GM18909 (cell line): ENCODE measurements around the gene GLG1.
"Not testable (repeated sequence)": the region's sequence is repeated elsewhere in the genome, so short reads cannot be mapped to it uniquely, and the experiment has no call there.

Experiments used
- ATAC-seq: cut with Tn5 transposase; IDR thresholded peaks from one replicate; pipeline ENCODE4 v1.9.1; 2021; ENCODE audit warnings: mild to moderate bottlenecking; ENCODE audit not compliant: unreplicated experiment, poor library complexity

Gene GLG1

DNA sequence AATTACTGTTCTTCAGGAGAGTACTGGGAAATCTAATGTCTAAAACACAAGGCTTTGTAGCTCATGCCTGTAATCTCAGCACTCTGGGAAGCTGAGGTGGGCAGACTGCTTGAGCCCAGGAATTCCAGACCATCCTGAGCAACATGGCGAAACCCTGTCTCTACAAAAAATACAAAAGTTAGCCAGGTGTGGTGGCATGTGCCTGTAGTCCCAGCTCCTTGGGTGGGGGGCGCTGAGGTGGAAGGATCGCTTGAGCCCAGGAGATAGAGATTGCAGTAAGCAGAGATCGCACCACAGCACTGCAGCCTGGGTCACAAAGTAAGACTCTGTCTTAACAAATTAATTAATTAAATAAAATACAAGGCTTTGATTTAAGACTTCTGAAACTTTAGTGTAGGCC, 60.8 kb downstream of the GLG1 start:
- not testable (repeated sequence) for ATAC-seq

DNA sequence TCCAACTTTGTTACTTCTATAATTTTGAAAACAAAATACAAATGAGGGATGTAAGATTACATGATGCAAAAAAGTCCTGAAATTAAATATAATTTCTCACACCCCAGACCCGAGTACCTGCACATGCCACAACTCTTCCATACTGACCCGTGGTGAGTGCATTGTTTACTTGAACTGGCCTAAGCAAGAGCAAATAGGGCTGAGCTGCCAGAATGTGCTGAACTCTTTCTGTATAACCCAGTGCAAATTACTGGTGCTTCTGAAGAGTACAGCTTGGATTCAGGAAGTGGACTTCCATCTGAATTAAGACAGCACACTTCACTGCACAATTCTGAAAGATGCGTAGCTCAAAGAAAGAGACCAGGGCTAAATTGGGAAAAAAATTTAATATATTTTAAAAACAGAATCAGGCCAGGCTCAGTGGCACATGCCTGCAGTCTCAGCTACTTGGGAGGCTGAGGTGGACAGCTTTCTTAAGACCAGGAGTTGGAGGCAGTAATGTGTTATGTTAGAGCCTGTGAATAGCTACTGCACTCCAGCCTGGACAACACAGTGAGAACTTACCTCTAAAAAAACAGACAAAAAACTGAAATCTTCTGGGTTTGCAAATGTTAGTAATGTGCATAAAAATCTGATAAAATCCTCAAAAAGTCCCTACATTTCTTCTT, 63.9 kb downstream of the GLG1 start:
- ATAC-seq: not testable (repeated sequence)

- not testable (repeated sequence) for ATAC-seq
Observed at GRCh38 chr16:74540663-74541062, 66.3 kb downstream of the GLG1 start.

DNA sequence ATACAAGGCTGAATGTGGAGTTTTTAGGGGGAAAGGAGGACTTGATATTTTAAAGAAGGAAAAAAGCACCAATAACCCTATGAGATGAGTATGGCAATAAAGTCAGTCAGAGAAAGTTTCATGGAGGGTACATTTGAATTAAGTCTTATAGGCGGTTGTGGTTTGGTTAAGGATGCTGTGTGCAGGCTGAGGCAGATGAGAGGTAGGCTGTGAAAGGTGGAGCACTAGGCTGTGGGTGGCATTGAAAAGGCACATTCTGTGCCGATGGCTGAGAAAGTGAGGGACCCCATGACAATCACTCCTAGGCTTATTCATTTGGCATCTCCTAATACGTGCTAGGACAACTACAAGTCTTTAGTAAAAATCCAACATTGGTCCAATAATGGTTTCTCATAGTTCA, 68.1 kb downstream of the GLG1 start:
- not testable (repeated sequence) for ATAC-seq

- not testable (repeated sequence) for ATAC-seq
Observed at GRCh38 chr16:74537746-74538145, 69.2 kb downstream of the GLG1 start.

DNA sequence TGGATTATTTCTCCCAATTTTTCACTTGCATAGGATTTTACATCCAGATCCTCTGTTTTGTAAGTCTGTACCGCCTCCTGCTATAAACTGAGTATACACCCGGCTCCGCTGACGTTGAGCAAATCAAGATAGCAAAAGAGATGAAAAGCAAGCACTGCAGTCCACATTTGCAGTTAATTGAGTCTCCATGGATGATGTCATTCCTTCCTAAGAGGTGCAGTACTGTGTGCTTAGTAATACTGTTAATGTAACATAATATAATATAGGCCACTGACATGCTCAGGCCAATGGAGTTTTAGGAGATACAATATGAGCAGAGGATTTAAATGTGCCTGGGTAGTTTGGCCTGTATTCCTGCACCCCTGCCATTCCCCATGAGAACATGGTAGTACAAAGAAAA, 72.3 kb downstream of the GLG1 start:
- not testable (repeated sequence) for ATAC-seq

DNA sequence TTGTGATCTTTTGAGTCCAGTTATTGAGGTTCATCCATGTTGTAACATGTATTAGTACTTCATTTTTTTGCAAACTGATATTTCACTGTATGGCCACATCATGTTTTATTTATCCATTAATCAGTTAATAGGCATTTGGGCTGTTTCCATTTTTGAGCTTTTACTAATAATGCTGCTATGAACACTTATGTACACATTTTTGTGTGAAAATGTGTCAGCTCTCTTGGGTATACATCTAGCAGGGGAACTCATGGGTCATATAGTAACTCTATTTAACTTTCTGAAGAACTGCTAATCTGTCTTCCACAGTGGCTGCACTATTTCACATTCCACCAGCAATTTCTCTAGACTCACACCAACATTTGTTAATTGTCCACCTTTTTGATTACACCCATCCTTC, 82.0 kb downstream of the GLG1 start:
- ATAC-seq: no peak

- no peak for ATAC-seq
Observed at GRCh38 chr16:74524117-74524516, 82.8 kb downstream of the GLG1 start.

- ATAC-seq: not testable (repeated sequence)
Observed at GRCh38 chr16:74523706-74524105, 83.2 kb downstream of the GLG1 start.

DNA sequence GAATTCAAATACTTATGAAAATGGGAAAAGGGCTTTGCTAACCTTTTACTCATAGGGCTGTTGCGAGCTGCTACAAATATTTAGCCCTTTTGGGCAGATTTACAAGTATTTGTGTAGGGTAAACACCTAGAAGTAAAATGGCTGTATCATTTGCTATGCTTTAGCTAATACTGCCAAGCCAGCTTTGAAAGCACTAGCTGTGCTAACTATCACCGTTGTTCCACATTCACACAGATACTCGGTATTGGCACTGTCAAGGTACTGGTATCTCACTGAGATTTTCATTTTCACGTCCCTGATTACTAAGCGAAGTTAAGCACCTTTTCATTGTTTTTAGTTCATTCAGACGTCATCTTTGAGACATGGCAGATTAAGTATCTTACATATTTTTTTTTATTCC, 84.8 kb downstream of the GLG1 start:
- no peak for ATAC-seq

- ATAC-seq: no peak
Observed at GRCh38 chr16:74521691-74522090, 85.2 kb downstream of the GLG1 start.

DNA sequence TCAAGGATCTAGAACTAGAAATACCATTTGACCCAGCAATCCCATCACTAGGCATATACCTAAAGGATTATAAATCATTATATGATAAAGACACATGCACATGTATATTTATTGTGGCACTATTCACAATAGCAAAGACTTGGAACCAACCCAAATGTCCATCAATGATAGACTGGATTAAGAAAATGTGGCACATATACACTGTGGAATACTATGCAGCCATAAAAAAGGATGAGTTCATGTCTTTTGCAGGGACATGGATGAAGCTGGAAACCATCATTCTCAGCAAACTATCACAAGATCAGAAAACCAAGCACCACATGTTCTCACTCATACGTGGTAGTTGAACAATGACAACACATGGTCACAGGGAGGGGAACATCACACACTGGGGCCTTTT, 88.0 kb downstream of the GLG1 start:
- ATAC-seq: not testable (repeated sequence)

- ATAC-seq: no peak
Observed at GRCh38 chr16:74511961-74512360, 95.0 kb downstream of the GLG1 start.

GRCh38 chr16:74505011-74505410, 101.9 kb downstream of the GLG1 start:
- ATAC-seq: no peak

- no peak for ATAC-seq
Observed at GRCh38 chr16:74503412-74503811, 103.5 kb downstream of the GLG1 start.

DNA sequence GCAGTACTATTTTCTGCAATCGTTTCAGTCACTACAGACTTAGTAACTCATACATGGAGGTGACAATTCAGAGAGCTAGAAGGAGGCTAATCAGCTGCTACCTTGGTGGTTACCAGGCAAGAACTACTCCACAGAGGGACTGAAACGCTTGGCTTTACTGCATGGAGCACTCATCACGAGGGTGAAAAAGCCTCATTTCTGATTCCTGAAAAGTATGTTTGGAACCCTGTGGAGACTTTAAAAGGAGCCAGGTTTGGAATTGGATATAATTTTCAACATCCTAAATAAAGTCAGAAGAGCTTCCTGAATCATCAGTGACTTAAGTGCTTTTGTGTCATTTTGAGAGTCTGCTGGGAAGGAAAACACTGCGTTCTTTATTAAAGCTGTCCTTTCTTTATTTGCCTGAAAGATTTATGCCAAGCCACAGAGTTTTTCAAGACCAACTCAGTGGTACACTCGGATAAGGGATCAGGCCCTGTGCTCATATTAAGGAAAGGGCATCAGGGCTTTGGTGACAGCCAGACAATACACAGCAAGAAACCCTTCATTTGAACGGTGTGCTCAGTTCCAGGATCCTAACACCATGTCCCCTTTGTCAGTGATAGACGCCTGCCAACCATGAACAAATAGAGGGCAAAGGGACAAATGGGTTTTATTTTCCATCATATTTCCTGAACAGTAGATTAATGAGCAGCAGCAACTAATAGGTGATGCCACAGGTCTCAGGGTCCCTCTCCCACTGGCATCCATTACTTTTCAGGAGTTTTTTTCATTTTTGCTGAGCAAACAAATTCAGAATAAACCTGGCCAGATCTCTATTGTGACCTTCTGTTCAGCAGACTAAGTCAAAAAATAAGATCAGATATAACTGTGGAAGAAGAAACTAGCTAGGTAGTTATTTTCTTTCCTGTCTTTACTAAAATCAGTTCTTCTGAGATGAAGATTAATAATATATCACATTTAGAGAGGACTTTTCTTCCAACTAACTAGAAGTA, 105.1 kb downstream of the GLG1 start:
- ATAC-seq: no peak

DNA sequence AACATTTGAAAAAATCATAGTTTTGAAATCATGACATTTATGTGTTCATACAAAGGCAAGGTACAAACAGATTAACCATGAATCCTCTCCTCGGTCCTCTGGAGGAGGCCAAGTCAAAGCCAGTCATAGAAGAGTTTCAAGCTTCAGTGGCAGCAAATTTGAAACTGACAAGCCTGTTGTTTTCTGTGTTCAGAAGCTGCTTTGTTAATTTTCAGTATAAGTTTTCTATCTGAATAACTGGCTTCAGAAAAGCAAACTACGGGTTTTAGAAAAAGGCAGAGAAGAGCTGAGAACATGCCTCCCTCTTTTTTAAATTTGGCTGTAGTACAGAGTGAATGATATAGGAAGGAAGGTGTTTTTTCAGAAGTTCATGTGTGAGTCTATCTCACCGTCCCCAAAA, 106.0 kb downstream of the GLG1 start:
- no peak for ATAC-seq

- no peak for ATAC-seq
Observed at GRCh38 chr16:74499114-74499513, 107.8 kb downstream of the GLG1 start.

GRCh38 chr16:74497761-74498160, 109.2 kb downstream of the GLG1 start:
- no peak for ATAC-seq

DNA sequence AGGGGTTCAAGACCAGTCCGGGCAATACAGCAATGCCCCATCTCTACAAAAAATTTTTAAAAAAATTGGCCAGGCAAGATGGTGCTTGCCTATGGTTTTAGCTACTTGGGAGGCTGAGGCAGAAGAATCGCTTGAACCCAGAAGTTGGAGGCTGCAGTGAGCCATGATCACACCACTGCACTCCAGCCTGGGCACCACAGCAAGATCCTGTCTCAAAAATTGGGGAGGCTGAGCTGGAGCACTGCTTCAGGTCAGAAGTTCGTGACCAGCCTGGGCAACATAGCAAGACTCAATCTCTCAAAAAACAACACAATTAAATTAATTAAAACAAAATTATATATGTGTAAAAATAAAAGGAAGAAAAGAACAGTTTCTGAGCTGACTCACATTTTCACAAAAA, 110.9 kb downstream of the GLG1 start:
- ATAC-seq: no peak

DNA sequence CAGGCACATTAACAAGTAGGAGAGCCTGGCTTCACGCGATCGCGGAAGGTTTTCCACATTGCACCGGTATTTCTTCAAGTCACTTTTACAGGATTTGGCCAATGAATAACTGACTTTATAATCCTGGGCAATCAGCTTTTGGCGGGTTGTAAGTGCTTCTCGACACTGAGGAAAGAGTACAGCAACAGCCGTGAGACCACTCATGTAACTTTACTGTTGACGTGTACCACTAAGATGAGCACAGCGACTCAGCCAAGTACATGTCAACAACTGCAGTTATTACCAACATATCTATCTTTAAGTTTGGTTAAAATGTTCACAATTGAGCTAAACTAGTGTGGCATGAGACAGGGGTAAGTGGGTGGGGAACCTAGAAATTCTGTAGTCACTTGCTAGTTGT, 113.9 kb downstream of the GLG1 start:
- ATAC-seq: no peak
